SK-N-SH treated with all-trans-retinoic acid at 6 μM for 48 hours (cell line): ENCODE results near the gene TMEM229A.
"Not testable (repeated sequence)": the region's sequence is repeated elsewhere in the genome, so short reads cannot be mapped to it uniquely, and the experiment has no call there.

Experiments
- ATAC-seq: fragments of 200-7000 bp; cut with Tn5 transposase; 3 replicates; pipeline ENCODE4 v1.9.1; 2020; ENCODE audit warnings: mild to moderate bottlenecking, moderate library complexity
- ARNTL ChIP-seq: fragments of 450-650 bp; formaldehyde crosslinking; IDR thresholded peaks from 2 replicates; pipeline ENCODE4 v1.5.0; 2020; ENCODE audit warnings: low read depth, mild to moderate bottlenecking, moderate library complexity, borderline replicate concordance
- CREB5 ChIP-seq: fragments of 250-450 bp; sonication (Bioruptor Pico); IDR thresholded peaks from 2 replicates; pipeline ENCODE4 v1.5.1; 2020; ENCODE audit warnings: low read depth, mild to moderate bottlenecking, moderate library complexity
- CSDC2 ChIP-seq: fragments of 250-450 bp; sonication (Bioruptor Pico); IDR thresholded peaks from 2 replicates; pipeline ENCODE4 v1.5.0; 2020; ENCODE audit warnings: mild to moderate bottlenecking, moderate library complexity
- CSRNP3 ChIP-seq: fragments of 250-450 bp; sonication (Bioruptor Pico); IDR thresholded peaks from 2 replicates; pipeline ENCODE4 v1.5.1; 2021; ENCODE audit warnings: mild to moderate bottlenecking, moderate library complexity
- ESRRG ChIP-seq: fragments of 250-450 bp; sonication (Bioruptor Pico); IDR thresholded peaks from 2 replicates; pipeline ENCODE4 v1.6.1; 2021; ENCODE audit warnings: mild to moderate bottlenecking
- GLIS3 ChIP-seq: fragments of 250-450 bp; sonication (Bioruptor Pico); IDR thresholded peaks from 2 replicates; pipeline ENCODE4 v1.5.0; 2020; ENCODE audit warnings: mild to moderate bottlenecking, moderate library complexity
- ISL1 ChIP-seq: fragments of 250-450 bp; sonication (Bioruptor Pico); IDR thresholded peaks from 2 replicates; pipeline ENCODE4 v2.1.2; 2022; ENCODE audit warnings: mild to moderate bottlenecking, moderate library complexity
- PATZ1 ChIP-seq: fragments of 250-450 bp; sonication (Bioruptor Pico); IDR thresholded peaks from 2 replicates; pipeline ENCODE4 v1.8.0; 2020; ENCODE audit warnings: mild to moderate bottlenecking, moderate library complexity, borderline replicate concordance
- POU6F1 ChIP-seq: fragments of 250-450 bp; sonication (Bioruptor Pico); IDR thresholded peaks from 2 replicates; pipeline ENCODE4 v1.8.0; 2021; ENCODE audit warnings: low read depth, mild to moderate bottlenecking, moderate library complexity, borderline replicate concordance
- PPARA ChIP-seq: fragments of 250-450 bp; sonication (Bioruptor Pico); IDR thresholded peaks from 2 replicates; pipeline ENCODE4 v1.5.0; 2020; ENCODE audit warnings: mild to moderate bottlenecking, borderline replicate concordance
- RARB ChIP-seq: fragments of 250-450 bp; sonication (Bioruptor Pico); IDR thresholded peaks from 2 replicates; pipeline ENCODE4 v1.8.0; 2021; ENCODE audit warnings: mild to moderate bottlenecking, moderate library complexity
- TOX ChIP-seq: fragments of 250-450 bp; sonication (Bioruptor Pico); IDR thresholded peaks from 2 replicates; pipeline ENCODE4 v1.8.0; 2021; ENCODE audit warnings: mild to moderate bottlenecking, moderate library complexity, borderline replicate concordance
- TSHZ2 ChIP-seq: fragments of 250-450 bp; sonication (Bioruptor Pico); IDR thresholded peaks from 2 replicates; pipeline ENCODE4 v1.5.0; 2020; ENCODE audit warnings: mild to moderate bottlenecking, moderate library complexity
- ZFP3 ChIP-seq: fragments of 250-450 bp; sonication (Bioruptor Pico); IDR thresholded peaks from 2 replicates; pipeline ENCODE4 v1.5.0; 2020; ENCODE audit warnings: mild to moderate bottlenecking, moderate library complexity
- ZFP30 ChIP-seq: fragments of 450-650 bp; formaldehyde crosslinking; IDR thresholded peaks from 2 replicates; pipeline ENCODE4 v1.5.0; 2022; ENCODE audit warnings: mild to moderate bottlenecking, moderate library complexity
- ZNF565 ChIP-seq: fragments of 450-650 bp; formaldehyde crosslinking; conservative IDR thresholded peaks from 2 replicates; pipeline ENCODE4 v1.5.0; 2020; ENCODE audit warnings: low read depth, mild to moderate bottlenecking, moderate library complexity
- ZNF70 ChIP-seq: fragments of 450-650 bp; formaldehyde crosslinking; IDR thresholded peaks from 2 replicates; pipeline ENCODE4 v1.5.0; 2020; ENCODE audit warnings: mild to moderate bottlenecking, moderate library complexity
- ZNF8 ChIP-seq: fragments of 450-650 bp; formaldehyde crosslinking; IDR thresholded peaks from 2 replicates; pipeline ENCODE4 v1.5.0; 2020; ENCODE audit warnings: mild to moderate bottlenecking, moderate library complexity

Gene TMEM229A

GRCh38 chr7:124009321-124009720, 23.5 kb downstream of the TMEM229A start:
- ATAC-seq = no peak
- TF ChIP-seq POU6F1 (CRISPR knock-in tag) = no peak
- no peak for TF ChIP-seq PATZ1 (CRISPR knock-in tag)
- no peak for TF ChIP-seq ZNF70 (CRISPR knock-in tag)
- TF ChIP-seq CSDC2 (CRISPR knock-in tag) = no peak
- TF ChIP-seq CSRNP3 (CRISPR knock-in tag) = no peak
- TF ChIP-seq ZNF8 (CRISPR knock-in tag) = no peak
- no peak for TF ChIP-seq TOX (CRISPR knock-in tag)
- TF ChIP-seq ISL1 (CRISPR knock-in tag) = no peak
- no peak for TF ChIP-seq ZFP3 (CRISPR knock-in tag)
- TF ChIP-seq ZFP30 = no peak
- no peak for TF ChIP-seq TSHZ2 (CRISPR knock-in tag)
- TF ChIP-seq ESRRG = no peak
- no peak for TF ChIP-seq CREB5 (CRISPR knock-in tag)
- no peak for TF ChIP-seq ARNTL
- TF ChIP-seq PPARA (CRISPR knock-in tag) = no peak
- TF ChIP-seq GLIS3 (CRISPR knock-in tag) = no peak
- TF ChIP-seq RARB (CRISPR knock-in tag) = no peak

GRCh38 chr7:124008296-124008695, 24.6 kb downstream of the TMEM229A start:
- not testable (repeated sequence) for ATAC-seq

- no peak for ATAC-seq
- TF ChIP-seq CREB5 (CRISPR knock-in tag) (no peak), ZNF565 (CRISPR knock-in tag) (no peak), ARNTL (no peak), GLIS3 (CRISPR knock-in tag) (no peak), PPARA (CRISPR knock-in tag) (no peak), TOX (CRISPR knock-in tag) (no peak), ZNF8 (CRISPR knock-in tag) (no peak), ESRRG (no peak), TSHZ2 (CRISPR knock-in tag) (no peak), ZNF70 (CRISPR knock-in tag) (no peak), CSRNP3 (CRISPR knock-in tag) (no peak), PATZ1 (CRISPR knock-in tag) (no peak)
Measured at GRCh38 chr7:123999703-124000102, 33.2 kb downstream of the TMEM229A start.
